Hematopoietic multipotent progenitor cell (in vitro differentiated cells): ENCODE data around the gene DOCK3. TPM values are rescaled to one million over a fixed set of nuclear protein-coding genes. Genes with fewer than 3 reads are reported as not detected.
"Not testable (repeated sequence)": the region's sequence is repeated elsewhere in the genome, so short reads cannot be mapped to it uniquely, and the experiment has no call there.

Source experiments
- DNase-seq, 3 donors: peaks; one replicate each; pipeline ENCODE4 v3.0.0-alpha.2; 2011 to 2015; ENCODE audit warnings: low read depth in 2 of 3, low spot score in 2 of 3
- total RNA-seq: library from RNA; depleted of rRNA; stranded (reverse); fragments of >200 nt; gene quantifications from one replicate; pipeline ENCODE4 v1.2.3, GENCODE V29; 2012

Gene DOCK3
- total RNA-seq, 1 donor = 1.3 TPM

GRCh38 chr3:50649451-50649931, 25.2 kb upstream of the DOCK3 start:
- no peak for DNase-seq

GRCh38 chr3:50650018-50650417, 24.7 kb upstream of the DOCK3 start:
- DNase-seq = no peak

- no peak for DNase-seq
These were observed 23.3 kb upstream of the DOCK3 start for GRCh38 chr3:50651445-50651844.

GRCh38 chr3:50651920-50652529, 22.7 kb upstream of the DOCK3 start:
- DNase-seq = no peak

GRCh38 chr3:50652709-50653108, 22.0 kb upstream of the DOCK3 start:
- peak in 2 of 3 donors; percentile 33 to 54 for DNase-seq

GRCh38 chr3:50653937-50654595, 20.7 kb upstream of the DOCK3 start:
- DNase-seq = no peak

GRCh38 chr3:50655009-50655830, 19.5 kb upstream of the DOCK3 start:
- no peak for DNase-seq

- DNase-seq = no peak
These were observed 18.1 kb upstream of the DOCK3 start for GRCh38 chr3:50656417-50657195.

- no peak for DNase-seq
These were observed 17.3 kb upstream of the DOCK3 start for GRCh38 chr3:50657407-50657806.

GRCh38 chr3:50657816-50658215, 16.9 kb upstream of the DOCK3 start:
- no peak for DNase-seq

GRCh38 chr3:50658416-50658815, 16.3 kb upstream of the DOCK3 start:
- no peak for DNase-seq

- no peak for DNase-seq
These were observed 15.9 kb upstream of the DOCK3 start for GRCh38 chr3:50658831-50659230.

- no peak for DNase-seq
These were observed 14.3 kb upstream of the DOCK3 start for GRCh38 chr3:50660386-50660785.

GRCh38 chr3:50661321-50661837, 13.3 kb upstream of the DOCK3 start:
- no peak for DNase-seq

- DNase-seq = no peak
These were observed 12.3 kb upstream of the DOCK3 start for GRCh38 chr3:50662408-50662807.

- DNase-seq = peak in 1 of 3 donors; percentile 45
These were observed 9.5 kb upstream of the DOCK3 start for GRCh38 chr3:50665081-50665840.

- not testable (repeated sequence) for DNase-seq
These were observed 8.9 kb upstream of the DOCK3 start for GRCh38 chr3:50665841-50666115.

GRCh38 chr3:50666837-50667236, 7.9 kb upstream of the DOCK3 start:
- no peak for DNase-seq

- peak in 1 of 3 donors; percentile 42 for DNase-seq
These were observed 3.4 kb upstream of the DOCK3 start for GRCh38 chr3:50671331-50671730.

GRCh38 chr3:50672656-50673055, 2.1 kb upstream of the DOCK3 start:
- no peak for DNase-seq
